Mesothelial cell of epicardium (in vitro differentiated cells): ENCODE data around the gene DNMT1. TPM values are rescaled to one million over a fixed set of nuclear protein-coding genes. Genes with fewer than 3 reads are reported as not detected.
A peak's percentile ranks its signal among the peaks of the same experiment; 100 is the strongest.

Experiments used
- DNase-seq, 2 experiments: peaks; one replicate each; pipeline ENCODE4 v3.0.0; 2021; ENCODE audit warnings: low spot score in 2 of 2; ENCODE audit not compliant: unreplicated experiment in 2 of 2
- H3K27ac Mint-ChIP-seq: 2 replicates; pipeline ENCODE4 v1.8.0; 2021; ENCODE audit warnings: mixed read lengths
- H3K27me3 Mint-ChIP-seq: 2 replicates; pipeline ENCODE4 v1.8.0; 2021; ENCODE audit warnings: low read depth, mixed read lengths
- H3K36me3 Mint-ChIP-seq: 2 replicates; pipeline ENCODE4 v1.8.0; 2021; ENCODE audit warnings: mixed read lengths
- H3K4me1 Mint-ChIP-seq: 2 replicates; pipeline ENCODE4 v1.8.0; 2021; ENCODE audit warnings: mixed read lengths
- H3K4me3 Mint-ChIP-seq: 2 replicates; pipeline ENCODE4 v1.8.0; 2021; ENCODE audit warnings: mild to moderate bottlenecking, moderate library complexity, mixed read lengths
- H3K9me3 Mint-ChIP-seq: 2 replicates; pipeline ENCODE4 v1.8.0; 2021; ENCODE audit warnings: mixed read lengths
- total RNA-seq: library from RNA; stranded (reverse); gene quantifications from 3 replicates; pipeline ENCODE4 v1.2.1, GENCODE V29; 2021
- TF ChIP-seq, protein P1 (sequence below): fragments of 200-600 bp; sonication (generic); IDR thresholded peaks from one replicate; pipeline ENCODE4 v1.5.0; 2021; ENCODE audit warnings: antibody characterized with exemption; ENCODE audit not compliant: unreplicated experiment

DNMT1 gene
- total RNA-seq, 1 donor from 2014 or later: 110 TPM

GRCh38 chr19:10096615-10096963 is 98.2 kb downstream of the DNMT1 start:
- H3K27me3 Mint-ChIP-seq: peaks cover 22% of the 10 kb centered on the region
- H3K4me1 Mint-ChIP-seq: peaks cover 4% of the 10 kb centered on the region
- peaks cover 5% of the 10 kb centered on the region for H3K9me3 Mint-ChIP-seq
- H3K27ac Mint-ChIP-seq: no peak overlapping the region
- no peak for DNase-seq
- TF ChIP-seq, protein P1, sequence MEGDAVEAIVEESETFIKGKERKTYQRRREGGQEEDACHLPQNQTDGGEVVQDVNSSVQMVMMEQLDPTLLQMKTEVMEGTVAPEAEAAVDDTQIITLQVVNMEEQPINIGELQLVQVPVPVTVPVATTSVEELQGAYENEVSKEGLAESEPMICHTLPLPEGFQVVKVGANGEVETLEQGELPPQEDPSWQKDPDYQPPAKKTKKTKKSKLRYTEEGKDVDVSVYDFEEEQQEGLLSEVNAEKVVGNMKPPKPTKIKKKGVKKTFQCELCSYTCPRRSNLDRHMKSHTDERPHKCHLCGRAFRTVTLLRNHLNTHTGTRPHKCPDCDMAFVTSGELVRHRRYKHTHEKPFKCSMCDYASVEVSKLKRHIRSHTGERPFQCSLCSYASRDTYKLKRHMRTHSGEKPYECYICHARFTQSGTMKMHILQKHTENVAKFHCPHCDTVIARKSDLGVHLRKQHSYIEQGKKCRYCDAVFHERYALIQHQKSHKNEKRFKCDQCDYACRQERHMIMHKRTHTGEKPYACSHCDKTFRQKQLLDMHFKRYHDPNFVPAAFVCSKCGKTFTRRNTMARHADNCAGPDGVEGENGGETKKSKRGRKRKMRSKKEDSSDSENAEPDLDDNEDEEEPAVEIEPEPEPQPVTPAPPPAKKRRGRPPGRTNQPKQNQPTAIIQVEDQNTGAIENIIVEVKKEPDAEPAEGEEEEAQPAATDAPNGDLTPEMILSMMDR: no peak
- H3K36me3 Mint-ChIP-seq: peaks cover 10% of the 10 kb centered on the region
- no peak overlapping the region for H3K4me3 Mint-ChIP-seq

DNA sequence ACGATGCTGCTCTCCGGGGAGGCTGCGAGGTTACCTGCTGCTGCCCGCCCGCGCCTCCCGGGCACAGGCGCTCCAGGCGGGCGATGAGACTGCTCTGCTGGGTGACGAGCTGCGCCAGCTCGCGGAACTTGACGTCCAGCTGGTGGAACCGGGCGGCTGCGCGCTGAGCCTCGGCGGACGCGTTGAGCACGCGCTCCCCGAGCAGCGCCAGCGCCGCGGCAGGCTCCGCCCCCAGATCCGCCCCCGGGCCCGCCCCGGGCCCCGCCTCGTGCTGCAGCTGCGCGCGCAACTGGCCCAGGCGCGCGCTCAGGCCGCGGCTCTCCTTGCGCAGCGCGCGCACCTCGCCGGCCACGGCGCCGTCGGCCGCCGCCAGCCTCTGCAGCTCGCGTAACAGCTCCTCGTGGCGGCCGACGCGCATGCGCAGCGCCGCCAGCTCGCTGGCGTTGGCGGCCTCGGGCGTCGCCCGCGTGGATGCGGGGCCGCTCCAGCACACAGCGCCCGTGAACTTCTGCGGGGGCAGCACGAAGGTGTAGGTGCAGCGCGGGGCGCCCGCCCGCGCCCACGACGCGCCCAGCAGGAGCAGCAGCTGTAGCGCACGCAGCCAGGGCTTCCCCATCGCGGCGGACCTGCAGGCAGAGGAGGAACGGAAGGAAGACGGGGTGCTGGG is 98.7 kb downstream of the DNMT1 start:
- Mint-ChIP-seq H3K4me3 (no peak overlapping the region), H3K9me3 (peaks cover 5% of the 10 kb centered on the region), H3K27ac (no peak overlapping the region), H3K27me3 (peaks cover 22% of the 10 kb centered on the region), H3K36me3 (peaks cover 12% of the 10 kb centered on the region), H3K4me1 (peaks cover 4% of the 10 kb centered on the region)
- TF ChIP-seq, protein P1: no peak
- DNase-seq: peak; percentile 85 to 92

GRCh38 chr19:10095622-10095947 is 99.2 kb downstream of the DNMT1 start:
- TF ChIP-seq, protein P1: no peak
- Mint-ChIP-seq H3K27ac (no peak overlapping the region), H3K4me3 (no peak overlapping the region), H3K9me3 (peaks cover 5% of the 10 kb centered on the region), H3K36me3 (peaks cover 12% of the 10 kb centered on the region), H3K4me1 (peaks cover 4% of the 10 kb centered on the region), H3K27me3 (peaks cover 22% of the 10 kb centered on the region)
- no peak for DNase-seq

DNA sequence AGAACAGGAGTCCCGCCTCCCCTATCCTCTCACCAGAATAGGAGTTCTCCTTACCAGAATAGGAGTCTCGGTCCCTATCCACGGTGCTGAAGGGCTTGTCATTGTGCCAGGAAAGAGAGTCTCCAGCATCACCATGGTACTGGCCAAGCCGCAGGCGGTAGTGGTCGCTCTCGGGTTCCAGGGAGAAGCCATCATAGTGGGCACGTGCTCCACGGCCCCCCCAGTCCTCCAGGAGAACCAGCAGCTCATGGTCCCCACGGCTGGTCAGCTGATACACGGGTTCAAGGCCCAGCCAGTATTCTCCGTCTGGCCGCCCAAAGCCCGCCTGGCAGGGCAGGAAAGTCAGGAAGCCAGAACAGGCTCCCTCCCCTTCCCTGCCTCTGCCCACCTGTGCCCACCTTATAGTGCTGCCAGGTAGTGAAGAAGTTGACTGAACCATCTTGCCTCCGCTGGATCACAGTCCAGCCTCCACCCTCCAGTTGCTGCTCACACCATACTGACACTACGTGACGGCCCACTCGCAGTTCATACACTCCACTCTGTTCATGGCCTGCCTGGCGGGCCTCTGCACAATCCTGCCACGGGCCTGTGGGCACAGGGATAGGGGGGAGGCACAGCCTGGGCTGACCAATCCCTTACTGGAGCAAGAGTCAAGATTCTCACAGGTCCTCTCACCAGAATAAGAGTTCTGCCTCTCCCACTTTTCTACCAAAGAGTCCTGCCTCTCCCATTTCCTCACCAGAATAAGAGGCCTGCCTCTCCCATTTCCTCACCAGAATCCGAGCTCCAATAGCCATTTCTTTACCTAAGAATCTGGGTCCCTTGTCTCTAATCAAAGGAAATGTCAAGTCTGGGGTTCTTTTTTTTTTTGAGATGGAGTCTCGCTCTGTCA is 101.2 kb downstream of the DNMT1 start:
- Mint-ChIP-seq H3K9me3 (peaks cover 5% of the 10 kb centered on the region), H3K4me3 (no peak overlapping the region), H3K4me1 (no peaks in the 10 kb centered on the region), H3K36me3 (peaks cover 21% of the 10 kb centered on the region), H3K27ac (no peak overlapping the region), H3K27me3 (peaks cover 11% of the 10 kb centered on the region)
- TF ChIP-seq, protein P1: no peak
- no peak for DNase-seq

DNA sequence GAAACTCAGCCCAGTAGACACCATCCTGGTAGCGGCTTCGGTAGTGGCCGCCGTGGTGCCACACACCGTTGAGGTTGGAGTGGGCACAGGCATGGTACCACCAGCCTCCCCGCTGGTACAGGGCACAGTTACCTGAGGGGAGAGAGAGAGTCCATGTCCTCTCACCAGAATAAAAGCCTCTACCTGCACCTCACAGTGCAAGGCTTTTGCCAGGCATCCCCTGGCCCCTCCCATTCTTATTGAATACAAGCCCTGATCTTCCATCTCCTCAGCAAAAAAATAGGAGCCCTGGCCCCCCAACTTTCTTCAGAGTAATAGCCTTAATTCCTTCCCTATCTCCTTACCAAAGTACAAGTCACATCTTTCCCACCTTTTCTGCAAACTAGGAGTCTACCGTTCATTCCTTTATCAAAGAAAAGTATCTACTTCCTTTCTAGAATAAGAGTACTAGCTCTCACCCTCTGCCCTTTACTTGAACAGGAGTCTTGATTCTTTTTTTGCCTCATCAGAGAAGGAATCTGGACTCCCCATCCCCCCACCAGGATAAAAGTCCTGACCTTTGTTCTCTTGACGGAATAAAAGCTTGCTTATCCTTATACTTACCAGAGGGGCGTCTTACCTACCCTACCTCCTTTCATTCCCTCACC is 102.0 kb downstream of the DNMT1 start:
- TF ChIP-seq, protein P1: no peak
- DNase-seq: no peak
- no peak overlapping the region for H3K4me3 Mint-ChIP-seq
- H3K9me3 Mint-ChIP-seq: peaks cover 5% of the 10 kb centered on the region
- no peak overlapping the region for H3K27ac Mint-ChIP-seq
- peaks cover 21% of the 10 kb centered on the region for H3K36me3 Mint-ChIP-seq
- H3K27me3 Mint-ChIP-seq: peaks cover 11% of the 10 kb centered on the region
- H3K4me1 Mint-ChIP-seq: no peaks in the 10 kb centered on the region
